ENCODE data around the gene INSYN1.

GRCh38 chr15:73789521-73790240 lies 36.5 kb upstream of the INSYN1 start:
- TF ChIP-seq, protein P1, sequence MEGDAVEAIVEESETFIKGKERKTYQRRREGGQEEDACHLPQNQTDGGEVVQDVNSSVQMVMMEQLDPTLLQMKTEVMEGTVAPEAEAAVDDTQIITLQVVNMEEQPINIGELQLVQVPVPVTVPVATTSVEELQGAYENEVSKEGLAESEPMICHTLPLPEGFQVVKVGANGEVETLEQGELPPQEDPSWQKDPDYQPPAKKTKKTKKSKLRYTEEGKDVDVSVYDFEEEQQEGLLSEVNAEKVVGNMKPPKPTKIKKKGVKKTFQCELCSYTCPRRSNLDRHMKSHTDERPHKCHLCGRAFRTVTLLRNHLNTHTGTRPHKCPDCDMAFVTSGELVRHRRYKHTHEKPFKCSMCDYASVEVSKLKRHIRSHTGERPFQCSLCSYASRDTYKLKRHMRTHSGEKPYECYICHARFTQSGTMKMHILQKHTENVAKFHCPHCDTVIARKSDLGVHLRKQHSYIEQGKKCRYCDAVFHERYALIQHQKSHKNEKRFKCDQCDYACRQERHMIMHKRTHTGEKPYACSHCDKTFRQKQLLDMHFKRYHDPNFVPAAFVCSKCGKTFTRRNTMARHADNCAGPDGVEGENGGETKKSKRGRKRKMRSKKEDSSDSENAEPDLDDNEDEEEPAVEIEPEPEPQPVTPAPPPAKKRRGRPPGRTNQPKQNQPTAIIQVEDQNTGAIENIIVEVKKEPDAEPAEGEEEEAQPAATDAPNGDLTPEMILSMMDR (IDR thresholded peaks at IDR 0.05; ENCODE audit: low read depth, low read length, poor library complexity, severe bottlenecking), result no peak
- no peak for TF ChIP-seq EZH2phosphoT487 (IDR thresholded peaks at IDR 0.05; ENCODE audit: borderline replicate concordance, low read length)
